Neural cell (in vitro differentiated cells): ENCODE measurements around the gene BEX2. TPM values are rescaled to one million over a fixed set of nuclear protein-coding genes. Genes with fewer than 3 reads are reported as not detected.

Experiments
- H2AFZ ChIP-seq: fragments of 200-600, 300-800 bp; sonication (generic), shearing (Covaris generic); 2 replicates; pipeline ENCODE4 v1.6.0; 2014; ENCODE audit warnings: low read depth, mild to moderate bottlenecking, antibody characterized with exemption, low read length, moderate library complexity
- H3F3A ChIP-seq: fragments of 200-600 bp; shearing (Covaris generic); 2 replicates; pipeline ENCODE4 v1.6.1; 2016; ENCODE audit warnings: mild to moderate bottlenecking, moderate library complexity, mixed read lengths, antibody characterized with exemption, low read length; ENCODE audit not compliant: insufficient read depth, poor library complexity, severe bottlenecking
- H3K27ac ChIP-seq: fragments of 200-600, 300-800 bp; sonication (generic), shearing (Covaris generic); 2 replicates; pipeline ENCODE4 v1.5.1; 2014; ENCODE audit warnings: mild to moderate bottlenecking, low read length, moderate library complexity
- H3K27me3 ChIP-seq: fragments of 300-800, 200-600 bp; sonication (generic), shearing (Covaris generic); 2 replicates; pipeline ENCODE4 v1.6.0; 2014; ENCODE audit warnings: mild to moderate bottlenecking, low read depth, low read length, moderate library complexity; ENCODE audit not compliant: insufficient read depth
- H3K36me3 ChIP-seq: fragments of 300-800, 200-600 bp; sonication (generic), shearing (Covaris generic); 2 replicates; pipeline ENCODE4 v1.5.1; 2014; ENCODE audit warnings: mild to moderate bottlenecking, antibody characterized with exemption, low read length, moderate library complexity; ENCODE audit not compliant: insufficient read depth
- H3K4me2 ChIP-seq: fragments of 300-800, 200-600 bp; sonication (generic), shearing (Covaris generic); 2 replicates; pipeline ENCODE4 v1.6.0; 2014; ENCODE audit warnings: mild to moderate bottlenecking, low read length
- H3K4me3 ChIP-seq: fragments of 300-800, 200-600 bp; sonication (generic), shearing (Covaris generic); 2 replicates; pipeline ENCODE4 v1.5.1; 2014; ENCODE audit warnings: mild to moderate bottlenecking, low read length, moderate library complexity
- H3K79me2 ChIP-seq: fragments of 200-600 bp; shearing (Covaris generic); replicated peaks from 2 replicates; pipeline ENCODE4 v1.6.0; 2014; ENCODE audit warnings: mild to moderate bottlenecking, low read length, moderate library complexity; ENCODE audit not compliant: insufficient read depth
- H3K9ac ChIP-seq: fragments of 300-800, 200-600 bp; sonication (generic), shearing (Covaris generic); 2 replicates; pipeline ENCODE4 v1.6.1; 2016; ENCODE audit warnings: mild to moderate bottlenecking, low read length, mixed read lengths
- H3K9me2 ChIP-seq: fragments of 200-600 bp; shearing (Covaris generic); 2 replicates; pipeline ENCODE4 v1.6.1; 2016; ENCODE audit warnings: mild to moderate bottlenecking, low read length, mixed read lengths; ENCODE audit not compliant: insufficient read depth
- H3K9me3 ChIP-seq: fragments of 200-600, 300-800 bp; sonication (generic), shearing (Covaris generic); 2 replicates; pipeline ENCODE4 v1.6.1; 2016; ENCODE audit warnings: mild to moderate bottlenecking, mixed run types, low read length, moderate library complexity, mixed read lengths
- H4K20me1 ChIP-seq: fragments of 200-600 bp; shearing (Covaris generic); 2 replicates; pipeline ENCODE4 v1.6.1; 2016; ENCODE audit warnings: mild to moderate bottlenecking, mixed run types; ENCODE audit not compliant: insufficient read depth
- CTCF ChIP-seq: fragments of 450-650 bp; IDR thresholded peaks from 2 replicates; pipeline ENCODE4 v1.5.1; 2014; ENCODE audit warnings: antibody characterized with exemption, mild to moderate bottlenecking, moderate library complexity; ENCODE audit not compliant: poor library complexity, severe bottlenecking
- EP300 ChIP-seq: fragments of 450-650 bp; conservative IDR thresholded peaks from 2 replicates; pipeline ENCODE4 v1.6.1; 2014; ENCODE audit warnings: antibody characterized with exemption, mild to moderate bottlenecking, moderate library complexity; ENCODE audit not compliant: poor library complexity, severe bottlenecking
- EZH2 ChIP-seq: fragments of 200-600, 300-800 bp; shearing (Covaris generic), sonication (generic); IDR thresholded peaks from 2 replicates; pipeline ENCODE4 v1.6.1; 2014; ENCODE audit warnings: antibody characterized with exemption, low read length, borderline replicate concordance, mild to moderate bottlenecking; ENCODE audit not compliant: insufficient read depth, poor library complexity, severe bottlenecking
- MXI1 ChIP-seq: fragments of 450-650 bp; conservative IDR thresholded peaks from 2 replicates; pipeline ENCODE4 v1.6.1; 2014; ENCODE audit warnings: antibody characterized with exemption, mild to moderate bottlenecking; ENCODE audit not compliant: poor library complexity, severe bottlenecking
- POLR2AphosphoS5 ChIP-seq: IDR thresholded peaks from 2 replicates; pipeline ENCODE4 v1.6.1; 2012
- RAD21 ChIP-seq: fragments of 450-650 bp; conservative IDR thresholded peaks from 2 replicates; pipeline ENCODE4 v1.6.1; 2014; ENCODE audit warnings: antibody characterized with exemption, mild to moderate bottlenecking, moderate library complexity
- SMC3 ChIP-seq: fragments of 450-650 bp; conservative IDR thresholded peaks from 2 replicates; pipeline ENCODE4 v1.6.1; 2014; ENCODE audit warnings: antibody characterized with exemption, mild to moderate bottlenecking, moderate library complexity; ENCODE audit not compliant: poor library complexity
- TAF1 ChIP-seq: IDR thresholded peaks from 2 replicates; pipeline ENCODE4 v1.6.1; 2012; ENCODE audit warnings: low read depth
- polyA plus RNA-seq: library from polyadenylated mRNA; depleted of rRNA; stranded (reverse); fragments of >200 nt; gene quantifications from 2 replicates; pipeline ENCODE4 v1.2.3, GENCODE V29; 2014
- TF ChIP-seq, protein P1 (sequence below): IDR thresholded peaks from 2 replicates; pipeline ENCODE4 v1.6.1; 2012; ENCODE audit warnings: borderline replicate concordance

BEX2 gene
- polyA plus RNA-seq, 1 donor from 2014 or later: 631 TPM

- Histone ChIP-seq H3K9me2 (no peaks in the 10 kb centered on the region), H4K20me1 (no peaks in the 10 kb centered on the region), H3F3A (no peaks in the 10 kb centered on the region), H3K79me2 (peaks cover 4% of the 10 kb centered on the region), H3K9me3 (no peaks in the 10 kb centered on the region), H3K27ac (peak within 1 kb of the TSS; percentile 84), H3K9ac (peak within 1 kb of the TSS; percentile 90), H3K36me3 (no peaks in the 10 kb centered on the region), H3K4me3 (peak within 1 kb of the TSS; percentile 79), H2AFZ (peak within 1 kb of the TSS; percentile 4), H3K27me3 (no peaks in the 10 kb centered on the region), H3K4me2 (peak within 1 kb of the TSS; percentile 73)
- TF ChIP-seq MXI1 (peak; percentile 29), POLR2AphosphoS5 (peak; percentile 94), CTCF (no peak), TAF1 (peak; percentile 32), SMC3 (no peak), RAD21 (no peak), EZH2 (no peak), EP300 (no peak)
- TF ChIP-seq, protein P1, sequence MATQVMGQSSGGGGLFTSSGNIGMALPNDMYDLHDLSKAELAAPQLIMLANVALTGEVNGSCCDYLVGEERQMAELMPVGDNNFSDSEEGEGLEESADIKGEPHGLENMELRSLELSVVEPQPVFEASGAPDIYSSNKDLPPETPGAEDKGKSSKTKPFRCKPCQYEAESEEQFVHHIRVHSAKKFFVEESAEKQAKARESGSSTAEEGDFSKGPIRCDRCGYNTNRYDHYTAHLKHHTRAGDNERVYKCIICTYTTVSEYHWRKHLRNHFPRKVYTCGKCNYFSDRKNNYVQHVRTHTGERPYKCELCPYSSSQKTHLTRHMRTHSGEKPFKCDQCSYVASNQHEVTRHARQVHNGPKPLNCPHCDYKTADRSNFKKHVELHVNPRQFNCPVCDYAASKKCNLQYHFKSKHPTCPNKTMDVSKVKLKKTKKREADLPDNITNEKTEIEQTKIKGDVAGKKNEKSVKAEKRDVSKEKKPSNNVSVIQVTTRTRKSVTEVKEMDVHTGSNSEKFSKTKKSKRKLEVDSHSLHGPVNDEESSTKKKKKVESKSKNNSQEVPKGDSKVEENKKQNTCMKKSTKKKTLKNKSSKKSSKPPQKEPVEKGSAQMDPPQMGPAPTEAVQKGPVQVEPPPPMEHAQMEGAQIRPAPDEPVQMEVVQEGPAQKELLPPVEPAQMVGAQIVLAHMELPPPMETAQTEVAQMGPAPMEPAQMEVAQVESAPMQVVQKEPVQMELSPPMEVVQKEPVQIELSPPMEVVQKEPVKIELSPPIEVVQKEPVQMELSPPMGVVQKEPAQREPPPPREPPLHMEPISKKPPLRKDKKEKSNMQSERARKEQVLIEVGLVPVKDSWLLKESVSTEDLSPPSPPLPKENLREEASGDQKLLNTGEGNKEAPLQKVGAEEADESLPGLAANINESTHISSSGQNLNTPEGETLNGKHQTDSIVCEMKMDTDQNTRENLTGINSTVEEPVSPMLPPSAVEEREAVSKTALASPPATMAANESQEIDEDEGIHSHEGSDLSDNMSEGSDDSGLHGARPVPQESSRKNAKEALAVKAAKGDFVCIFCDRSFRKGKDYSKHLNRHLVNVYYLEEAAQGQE: peak; percentile 80
These were observed 45.5 kb upstream of the BEX2 start, which contains the start of gene TCEAL9 for GRCh38 chrX:103356130-103356798. TSS of gene TCEAL9 (plus strand) at chrX:103356506. CDS start at chrX:103357685, 1,179 bp downstream.

GRCh38 chrX:103347682-103348397 is 37.0 kb upstream of the BEX2 start:
- no peak overlapping the region for H3K27ac ChIP-seq
- H2AFZ ChIP-seq: no peak overlapping the region
- no peaks in the 10 kb centered on the region for H4K20me1 ChIP-seq
- no peak overlapping the region for H3K4me3 ChIP-seq
- H3K4me2 ChIP-seq: no peak overlapping the region
- H3K9me3 ChIP-seq: no peaks in the 10 kb centered on the region
- no peaks in the 10 kb centered on the region for H3K27me3 ChIP-seq
- H3K9me2 ChIP-seq: no peaks in the 10 kb centered on the region
- no peak overlapping the region for H3K9ac ChIP-seq
- no peaks in the 10 kb centered on the region for H3K36me3 ChIP-seq
- no peak for TF ChIP-seq EZH2
- no peak for TF ChIP-seq EP300
- TF ChIP-seq, protein P1: no peak
- no peak for TF ChIP-seq RAD21
- TF ChIP-seq CTCF: no peak
- TF ChIP-seq POLR2AphosphoS5: no peak
- no peak for TF ChIP-seq SMC3
- TF ChIP-seq TAF1: no peak
- TF ChIP-seq MXI1: no peak
- H3F3A ChIP-seq: no peaks in the 10 kb centered on the region
- H3K79me2 ChIP-seq: no peaks in the 10 kb centered on the region
